GM20000 (cell line): ENCODE measurements around the gene TMPRSS5.

ENCODE experiments used
- DNase-seq: peaks from one replicate; pipeline ENCODE4 v3.0.0; 2012; ENCODE audit warnings: low spot score
- TF ChIP-seq, protein P1 (sequence below): IDR thresholded peaks from 2 replicates; pipeline ENCODE4 v1.5.1; 2012; ENCODE audit warnings: mild to moderate bottlenecking, control low read depth; ENCODE audit errors: extremely low read depth, missing control alignments

The TMPRSS5 gene

DNA sequence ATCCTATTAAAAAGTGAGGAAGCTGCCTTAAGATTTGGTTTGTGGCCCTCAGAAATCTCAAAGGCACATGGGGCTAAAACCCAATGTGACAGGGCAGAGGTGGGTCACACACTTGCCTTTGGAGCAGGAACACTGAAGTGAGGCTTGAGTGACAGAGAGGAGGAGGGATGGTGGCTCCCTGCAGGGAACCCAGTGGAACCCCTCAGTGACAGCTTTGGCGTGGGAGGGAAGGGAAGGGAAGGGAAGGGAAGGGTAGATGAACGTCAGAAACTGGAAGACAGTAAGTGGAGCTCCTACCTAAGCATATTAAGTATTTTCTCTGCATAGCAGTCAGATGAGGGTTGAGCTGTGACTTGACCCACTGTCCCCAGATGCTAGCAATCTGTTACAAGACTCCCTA is 68.5 kb downstream of the TMPRSS5 start:
- no peak for DNase-seq
- TF ChIP-seq, protein P1, sequence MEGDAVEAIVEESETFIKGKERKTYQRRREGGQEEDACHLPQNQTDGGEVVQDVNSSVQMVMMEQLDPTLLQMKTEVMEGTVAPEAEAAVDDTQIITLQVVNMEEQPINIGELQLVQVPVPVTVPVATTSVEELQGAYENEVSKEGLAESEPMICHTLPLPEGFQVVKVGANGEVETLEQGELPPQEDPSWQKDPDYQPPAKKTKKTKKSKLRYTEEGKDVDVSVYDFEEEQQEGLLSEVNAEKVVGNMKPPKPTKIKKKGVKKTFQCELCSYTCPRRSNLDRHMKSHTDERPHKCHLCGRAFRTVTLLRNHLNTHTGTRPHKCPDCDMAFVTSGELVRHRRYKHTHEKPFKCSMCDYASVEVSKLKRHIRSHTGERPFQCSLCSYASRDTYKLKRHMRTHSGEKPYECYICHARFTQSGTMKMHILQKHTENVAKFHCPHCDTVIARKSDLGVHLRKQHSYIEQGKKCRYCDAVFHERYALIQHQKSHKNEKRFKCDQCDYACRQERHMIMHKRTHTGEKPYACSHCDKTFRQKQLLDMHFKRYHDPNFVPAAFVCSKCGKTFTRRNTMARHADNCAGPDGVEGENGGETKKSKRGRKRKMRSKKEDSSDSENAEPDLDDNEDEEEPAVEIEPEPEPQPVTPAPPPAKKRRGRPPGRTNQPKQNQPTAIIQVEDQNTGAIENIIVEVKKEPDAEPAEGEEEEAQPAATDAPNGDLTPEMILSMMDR = no peak
